NK-92 (cell line): ENCODE measurements around the gene DDX60.

Experiments
- DNase-seq: peaks from one replicate; lab custom pipeline; 2025; ENCODE audit not compliant: unreplicated experiment; lab: John Stamatoyannopoulos, UW

Gene DDX60

GRCh38 chr4:168208957-168209614 lies 109.5 kb downstream of the DDX60 start:
- no peak for DNase-seq

- DNase-seq: no peak
Observed at GRCh38 chr4:168203233-168203911, 115.2 kb downstream of the DDX60 start.

- DNase-seq: no peak
Observed at GRCh38 chr4:168200685-168201084, 117.9 kb downstream of the DDX60 start.

GRCh38 chr4:168199260-168199957 lies 119.1 kb downstream of the DDX60 start:
- DNase-seq: no peak

- DNase-seq: no peak
Observed at GRCh38 chr4:168197926-168198325, 120.6 kb downstream of the DDX60 start.

GRCh38 chr4:168188754-168189153 lies 129.8 kb downstream of the DDX60 start:
- no peak for DNase-seq

- no peak for DNase-seq
Observed at GRCh38 chr4:168183717-168184571, 134.6 kb downstream of the DDX60 start.

GRCh38 chr4:168177546-168178149 lies 140.9 kb downstream of the DDX60 start:
- DNase-seq: no peak

- DNase-seq: no peak
Observed at GRCh38 chr4:168174308-168174707, 144.2 kb downstream of the DDX60 start.

- no peak for DNase-seq
Observed at GRCh38 chr4:168167714-168168284, 150.8 kb downstream of the DDX60 start.
